Sigmoid colon (tissue), 4 donors: ENCODE data around the gene LTN1.

ENCODE experiments used
- CTCF ChIP-seq, 4 experiments: fragments of 450-650 bp in 3 of 4; fragments of 200-600 bp in 1 of 4; IDR thresholded peaks; one replicate each; pipeline ENCODE4 v1.5.1; 2016 to 2019; ENCODE audit warnings: antibody characterized with exemption in 4 of 4, mild to moderate bottlenecking in 3 of 4, moderate library complexity in 2 of 4
- EP300 ChIP-seq, 4 donors: sonication (generic); formaldehyde crosslinking; IDR thresholded peaks; one replicate each; pipeline ENCODE4 v1.6.1; 2017; ENCODE audit warnings: antibody characterized with exemption in 4 of 4
- POLR2A ChIP-seq, 2 donors: fragments of 450-650 bp; IDR thresholded peaks; one replicate each; pipeline ENCODE4 v1.6.1; 2016; ENCODE audit warnings: antibody characterized with exemption in 2 of 2, mild to moderate bottlenecking in 2 of 2, moderate library complexity in 2 of 2
- POLR2AphosphoS5 ChIP-seq, 4 donors: sonication (generic); formaldehyde crosslinking; IDR thresholded peaks; one replicate each; pipeline ENCODE4 v1.6.1; 2017; ENCODE audit warnings: antibody characterized with exemption in 4 of 4

- peak in 1 of 4 experiments; percentile 0 for TF ChIP-seq CTCF (IDR thresholded peaks at IDR 0.05)
- no peak for TF ChIP-seq POLR2AphosphoS5 (IDR thresholded peaks at IDR 0.05)
- no peak for TF ChIP-seq POLR2A (IDR thresholded peaks at IDR 0.05)
- TF ChIP-seq EP300 (IDR thresholded peaks at IDR 0.05): no peak
Observed at GRCh38 chr21:29025328-29025713, 32.6 kb upstream of the LTN1 start.
